Transverse colon (tissue), 4 donors: ENCODE data around the gene MAFB. TPM values are rescaled to one million over a fixed set of nuclear protein-coding genes. Genes with fewer than 3 reads are reported as not detected.

ENCODE experiments used
- DNase-seq: peaks from one replicate; pipeline ENCODE4 v3.0.0-alpha.2; 2019
- H3K27ac ChIP-seq, 4 donors: fragments of 200-600 bp; sonication (generic); 2 replicates each; pipeline ENCODE4 v1.5.1; 2016 to 2018; ENCODE audit warnings: inconsistent platforms in 4 of 4
- H3K27me3 ChIP-seq: fragments of 200-600 bp; sonication (generic); 2 replicates; pipeline ENCODE4 v1.5.1; 2017; ENCODE audit warnings: inconsistent platforms
- H3K36me3 ChIP-seq, 4 donors: fragments of 200-600 bp; sonication (generic); 2 replicates each; pipeline ENCODE4 v1.5.1; 2017 to 2019; ENCODE audit warnings: inconsistent platforms in 4 of 4
- H3K4me1 ChIP-seq, 4 donors: fragments of 200-600 bp; sonication (generic); 2 replicates each; pipeline ENCODE4 v1.5.1; 2017 to 2020; ENCODE audit warnings: inconsistent platforms in 4 of 4
- H3K4me3 ChIP-seq, 4 donors: fragments of 200-600 bp; sonication (generic); 1 replicate in 1 of 4; 2 replicates in 3 of 4; pipeline versions ENCODE4 v1.5.1 to v1.6.1; 2017 to 2019; ENCODE audit warnings: inconsistent platforms in 4 of 4
- H3K9me3 ChIP-seq, 2 donors: fragments of 200-600 bp; sonication (generic); 2 replicates each; pipeline ENCODE4 v1.5.1; 2017 to 2019; ENCODE audit warnings: inconsistent platforms in 2 of 2
- CTCF ChIP-seq, 5 experiments: fragments of 200-600 bp in 3 of 5; fragments of 450-650 bp in 2 of 5; sonication (generic) in 3 of 5; IDR thresholded peaks; 1 replicate in 2 of 5; 2 replicates in 3 of 5; pipeline ENCODE4 v1.5.1; 2016 to 2017; ENCODE audit warnings: antibody characterized with exemption in 5 of 5, inconsistent platforms in 3 of 5, mild to moderate bottlenecking in 2 of 5, moderate library complexity in 1 of 5
- EP300 ChIP-seq: sonication (generic); formaldehyde crosslinking; IDR thresholded peaks from one replicate; pipeline ENCODE4 v1.6.1; 2017; ENCODE audit warnings: antibody characterized with exemption, low read depth
- POLR2A ChIP-seq: fragments of 450-650 bp; IDR thresholded peaks from one replicate; pipeline ENCODE4 v1.6.1; 2016; ENCODE audit warnings: antibody characterized with exemption, mild to moderate bottlenecking, moderate library complexity
- POLR2AphosphoS5 ChIP-seq, 3 donors: sonication (generic); formaldehyde crosslinking; IDR thresholded peaks; one replicate each; pipeline ENCODE4 v1.6.1; 2016; ENCODE audit warnings: antibody characterized with exemption in 3 of 3
- WGBS, 2 donors: methylation state at CpG; one replicate each; pipeline ENCODE4 v1.1.5; 2018; ENCODE audit warnings: low coverage in 1 of 2; 5-methylcytosine and 5-hydroxymethylcytosine counted together
- in situ Hi-C, 4 donors: fragments of 200-750 bp; cut with MboI; loops; one replicate each; pipeline versions ENCODE4 v1.15.0 to v1.15.1; 2017; ENCODE audit warnings: low sequenced_read_pairs in 3 of 4, low pct_ligation_motif_present in 1 of 4, low pct_unique_long_range_greater_than_20kb in 1 of 4
- intact Hi-C: fragments of 100-400 bp; cut with DNase I; formaldehyde crosslinking; loops from one replicate; pipeline ENCODE4 v1.15.1; 2023; ENCODE audit warnings: low total_unique reads
- total RNA-seq, 4 donors: library from RNA; depleted of rRNA; stranded (reverse); fragments of >200 nt; gene quantifications; one replicate each; pipeline ENCODE4 v1.1.0, GENCODE V29; 2016

MAFB gene
- total RNA-seq, 4 donors from 2014 or later = 12.2 to 74.4 (median 22.7) TPM

GRCh38 chr20:40695214-40695613, 6.2 kb upstream of the MAFB start:
- no peak for DNase-seq
- TF ChIP-seq EP300 = no peak
- TF ChIP-seq CTCF (IDR thresholded peaks at IDR 0.05) = no peak
- TF ChIP-seq POLR2AphosphoS5 (IDR thresholded peaks at IDR 0.05) = no peak
- no peak overlapping the region for H3K4me3 ChIP-seq
- peaks cover 73% of the 10 kb centered on the region for H3K27me3 ChIP-seq
- H3K27ac ChIP-seq = no peak overlapping the region
- no peaks in the 10 kb centered on the region for H3K9me3 ChIP-seq
- H3K4me1 ChIP-seq = peaks cover under 1 to 8% (median 6%) of the 10 kb centered on the region in 4 donors
- intact Hi-C loops = no loop called here
- H3K36me3 ChIP-seq = no peaks in the 10 kb centered on the region
- in situ Hi-C loops = loop anchor here (10.0 to 25.0 kb wide), 3 partner anchors 430 to 810 kb away; no protein-coding TSS in a partner anchor

GRCh38 chr20:40694246-40694645, 5.2 kb upstream of the MAFB start:
- Histone ChIP-seq H3K36me3 (no peaks in the 10 kb centered on the region), H3K9me3 (no peaks in the 10 kb centered on the region), H3K27ac (no peak overlapping the region), H3K27me3 (peaks cover 75% of the 10 kb centered on the region), H3K4me3 (no peak overlapping the region), H3K4me1 (peaks cover 2 to 16% (median 11%) of the 10 kb centered on the region in 4 donors)
- 66% methylated on average over 3 of the region's 3 CpGs; no CpG with 5 or more reads in 1 of the 2 donors for WGBS, 2 donors
- in situ Hi-C loops = loop anchor here (10.0 to 25.0 kb wide), 3 partner anchors 429 to 809 kb away; no protein-coding TSS in a partner anchor
- no peak for TF ChIP-seq POLR2A
- TF ChIP-seq CTCF (IDR thresholded peaks at IDR 0.05) = no peak
- no peak for TF ChIP-seq POLR2AphosphoS5 (IDR thresholded peaks at IDR 0.05)
- no peak for TF ChIP-seq EP300
- no peak for DNase-seq
- intact Hi-C loops = loop anchor here (5.0 kb wide), 1 partner anchor 537 kb away; no protein-coding TSS in a partner anchor

- in situ Hi-C loops = loop anchor here (10.0 to 25.0 kb wide), 3 partner anchors 428 to 808 kb away; no protein-coding TSS in a partner anchor
- no peak overlapping the region for H3K27ac ChIP-seq
- no peaks in the 10 kb centered on the region for H3K36me3 ChIP-seq
- 11 to 14% methylated on average over 8 to 46 of the region's 52 CpGs for WGBS, 2 donors
- no peak overlapping the region for H3K4me3 ChIP-seq
- TF ChIP-seq EP300 = no peak
- TF ChIP-seq CTCF (IDR thresholded peaks at IDR 0.05) = no peak
- TF ChIP-seq POLR2A = no peak
- TF ChIP-seq POLR2AphosphoS5 (IDR thresholded peaks at IDR 0.05) = no peak
- no peaks in the 10 kb centered on the region for H3K9me3 ChIP-seq
- no peak for DNase-seq
- intact Hi-C loops = loop anchor here (5.0 kb wide), 1 partner anchor 535 kb away; no protein-coding TSS in a partner anchor
- H3K27me3 ChIP-seq = peaks cover 82% of the 10 kb centered on the region
- H3K4me1 ChIP-seq = peaks cover 5 to 31% (median 22%) of the 10 kb centered on the region in 4 donors
Observed at GRCh38 chr20:40692240-40693011, 3.4 kb upstream of the MAFB start.

- Histone ChIP-seq H3K9me3 (no peaks in the 10 kb centered on the region), H3K36me3 (no peaks in the 10 kb centered on the region), H3K4me3 (no peak overlapping the region), H3K4me1 (peaks cover 5 to 36% (median 24%) of the 10 kb centered on the region in 4 donors), H3K27ac (no peak overlapping the region), H3K27me3 (peaks cover 82% of the 10 kb centered on the region)
- 0 to 28% methylated on average over 2 to 29 of the region's 29 CpGs for WGBS, 2 donors
- TF ChIP-seq POLR2AphosphoS5 (IDR thresholded peaks at IDR 0.05) = no peak
- TF ChIP-seq POLR2A = no peak
- TF ChIP-seq EP300 = no peak
- no peak for TF ChIP-seq CTCF (IDR thresholded peaks at IDR 0.05)
- intact Hi-C loops = loop anchor here (5.0 kb wide), 1 partner anchor 534 kb away; no protein-coding TSS in a partner anchor
- no peak for DNase-seq
- in situ Hi-C loops = loop anchor here (10.0 to 25.0 kb wide), 3 partner anchors 427 to 807 kb away; no protein-coding TSS in a partner anchor
Observed at GRCh38 chr20:40691566-40692239, 2.7 kb upstream of the MAFB start.
